ENCODE data around the gene SHC3. TPM values are rescaled to one million over a fixed set of nuclear protein-coding genes. Genes with fewer than 3 reads are reported as not detected.

SHC3 gene
- total RNA-seq, 1 donor from 2014 or later = 17.7 TPM

- Mint-ChIP-seq H3K27me3 (ENCODE audit: low read depth) (no peaks in the 10 kb centered on the region), H3K36me3 (ENCODE audit: low read depth) (peaks cover 3% of the 10 kb centered on the region), H3K4me1 (no peaks in the 10 kb centered on the region), H3K27ac (ENCODE audit: unreplicated experiment) (no peak overlapping the region), H3K9me3 (no peaks in the 10 kb centered on the region), H3K4me3 (no peak overlapping the region)
- no peak for TF ChIP-seq CTCF (conservative IDR thresholded peaks at IDR 0.05)
- no peak for DNase-seq (ENCODE audit: low read depth, low spot score)
Measured at GRCh38 chr9:89194421-89195130, 16.0 kb upstream of the SHC3 start.

GRCh38 chr9:89191004-89191403 is 12.4 kb upstream of the SHC3 start:
- Mint-ChIP-seq H3K9me3 (no peaks in the 10 kb centered on the region), H3K4me3 (no peak overlapping the region), H3K4me1 (peaks cover 9% of the 10 kb centered on the region), H3K36me3 (ENCODE audit: low read depth) (peaks cover 3% of the 10 kb centered on the region), H3K27ac (ENCODE audit: unreplicated experiment) (no peak overlapping the region), H3K27me3 (ENCODE audit: low read depth) (no peaks in the 10 kb centered on the region)
- TF ChIP-seq CTCF (conservative IDR thresholded peaks at IDR 0.05) = no peak
- no peak for DNase-seq (ENCODE audit: low read depth, low spot score)

GRCh38 chr9:89189215-89189614 is 10.6 kb upstream of the SHC3 start:
- TF ChIP-seq CTCF (conservative IDR thresholded peaks at IDR 0.05) = no peak
- H3K36me3 Mint-ChIP-seq (ENCODE audit: low read depth) = peaks cover 3% of the 10 kb centered on the region
- H3K9me3 Mint-ChIP-seq = no peaks in the 10 kb centered on the region
- no peaks in the 10 kb centered on the region for H3K27me3 Mint-ChIP-seq (ENCODE audit: low read depth)
- no peak for DNase-seq (ENCODE audit: low read depth, low spot score)
- no peak overlapping the region for H3K4me3 Mint-ChIP-seq
- peaks cover 9% of the 10 kb centered on the region for H3K4me1 Mint-ChIP-seq
- H3K27ac Mint-ChIP-seq (ENCODE audit: unreplicated experiment) = no peak overlapping the region

- Mint-ChIP-seq H3K4me3 (no peak overlapping the region), H3K9me3 (no peaks in the 10 kb centered on the region), H3K36me3 (ENCODE audit: low read depth) (peaks cover 3% of the 10 kb centered on the region), H3K27me3 (ENCODE audit: low read depth) (no peaks in the 10 kb centered on the region), H3K27ac (ENCODE audit: unreplicated experiment) (no peak overlapping the region), H3K4me1 (peaks cover 9% of the 10 kb centered on the region)
- no peak for DNase-seq (ENCODE audit: low read depth, low spot score)
- no peak for TF ChIP-seq CTCF (conservative IDR thresholded peaks at IDR 0.05)
Measured at GRCh38 chr9:89187950-89188349, 9.3 kb upstream of the SHC3 start.

GRCh38 chr9:89187541-89187940 is 8.9 kb upstream of the SHC3 start:
- H3K4me3 Mint-ChIP-seq = no peak overlapping the region
- no peak overlapping the region for H3K27ac Mint-ChIP-seq (ENCODE audit: unreplicated experiment)
- peaks cover 13% of the 10 kb centered on the region for H3K4me1 Mint-ChIP-seq
- no peak for TF ChIP-seq CTCF (conservative IDR thresholded peaks at IDR 0.05)
- no peaks in the 10 kb centered on the region for H3K9me3 Mint-ChIP-seq
- no peak for DNase-seq (ENCODE audit: low read depth, low spot score)
- peaks cover under 1% of the 10 kb centered on the region for H3K36me3 Mint-ChIP-seq (ENCODE audit: low read depth)
- H3K27me3 Mint-ChIP-seq (ENCODE audit: low read depth) = no peaks in the 10 kb centered on the region

Data from neural crest cell (in vitro differentiated cells).